Measurements from ENCODE around the gene DDB1.

The DDB1 gene

GRCh38 chr11:61354208-61354607 is 21.3 kb upstream of the DDB1 start:
- DNase-seq: no peak

- DNase-seq: no peak
Observed at GRCh38 chr11:61353131-61354067, 20.5 kb upstream of the DDB1 start.

GRCh38 chr11:61352038-61352437 is 19.1 kb upstream of the DDB1 start:
- DNase-seq: no peak

GRCh38 chr11:61350803-61351202 is 17.9 kb upstream of the DDB1 start:
- no peak for DNase-seq

GRCh38 chr11:61350336-61350735 is 17.4 kb upstream of the DDB1 start:
- no peak for DNase-seq

- no peak for DNase-seq
Observed at GRCh38 chr11:61349916-61350315, 17.0 kb upstream of the DDB1 start.

GRCh38 chr11:61349189-61349751 is 16.4 kb upstream of the DDB1 start:
- no peak for DNase-seq

GRCh38 chr11:61347916-61348461 is 15.1 kb upstream of the DDB1 start:
- DNase-seq: no peak

GRCh38 chr11:61345954-61346843 is 13.3 kb upstream of the DDB1 start:
- no peak for DNase-seq

- no peak for DNase-seq
Observed at GRCh38 chr11:61345170-61345610, 12.3 kb upstream of the DDB1 start.

GRCh38 chr11:61343792-61344745 is 11.2 kb upstream of the DDB1 start:
- DNase-seq: no peak

- no peak for DNase-seq
Observed at GRCh38 chr11:61342207-61342803, 9.4 kb upstream of the DDB1 start.

GRCh38 chr11:61341706-61342105 is 8.8 kb upstream of the DDB1 start:
- DNase-seq: no peak

- no peak for DNase-seq
Observed at GRCh38 chr11:61340979-61341378, 8.1 kb upstream of the DDB1 start.

- DNase-seq: no peak
Observed at GRCh38 chr11:61339490-61339878, 6.6 kb upstream of the DDB1 start.

- DNase-seq: no peak
Observed at GRCh38 chr11:61338783-61339489, 6.0 kb upstream of the DDB1 start.

GRCh38 chr11:61337706-61338470 is 5.0 kb upstream of the DDB1 start:
- DNase-seq: no peak

GRCh38 chr11:61336171-61336935 is 3.4 kb upstream of the DDB1 start:
- DNase-seq: peak; percentile 87

- no peak for DNase-seq
Observed at GRCh38 chr11:61335355-61335710, 2.4 kb upstream of the DDB1 start.
